Fibroblast of skin of right quadriceps (primary cell): ENCODE results near the gene MFGE8.

Experiments
- DNase-seq: peaks from one replicate; pipeline ENCODE4 v3.0.0-alpha.2; 2013

Gene MFGE8

GRCh38 chr15:88871313-88871712 is 41.9 kb downstream of the MFGE8 start:
- DNase-seq: no peak

GRCh38 chr15:88866295-88866881 is 46.8 kb downstream of the MFGE8 start:
- no peak for DNase-seq

- DNase-seq: no peak
Measured at GRCh38 chr15:88865498-88866099, 47.6 kb downstream of the MFGE8 start.

- DNase-seq: no peak
Measured at GRCh38 chr15:88864861-88865497, 48.2 kb downstream of the MFGE8 start.

- DNase-seq: no peak
Measured at GRCh38 chr15:88863412-88863811, 49.8 kb downstream of the MFGE8 start.

GRCh38 chr15:88860212-88860611 is 53.0 kb downstream of the MFGE8 start:
- DNase-seq: no peak

- DNase-seq: no peak
Measured at GRCh38 chr15:88859550-88859949, 53.6 kb downstream of the MFGE8 start.

GRCh38 chr15:88858934-88859333 is 54.2 kb downstream of the MFGE8 start:
- DNase-seq: no peak

GRCh38 chr15:88852476-88852875 is 60.7 kb downstream of the MFGE8 start:
- no peak for DNase-seq

- DNase-seq: no peak
Measured at GRCh38 chr15:88849376-88850072, 63.7 kb downstream of the MFGE8 start.
